ENCODE results near the gene SLC9A2.

Gene SLC9A2

GRCh38 chr2:102615620-102616436 lies 3.5 kb upstream of the SLC9A2 start:
- Histone ChIP-seq H3K79me2 (no peaks in the 10 kb centered on the region), H3K9me3 (ENCODE audit: control insufficient read depth, low read length) (no peaks in the 10 kb centered on the region), H3K27ac (no peak overlapping the region), H3K4me1 (peaks cover 7% of the 10 kb centered on the region), H3K4me3 (ENCODE audit: low read depth, low read length) (no peak overlapping the region), H3K4me2 (ENCODE audit: low read length) (no peak overlapping the region), H3K27me3 (ENCODE audit: control insufficient read depth, insufficient read depth, low read length) (no peaks in the 10 kb centered on the region), H3K9ac (no peak overlapping the region), H3K36me3 (ENCODE audit: control insufficient read depth, insufficient read depth, low read length) (no peaks in the 10 kb centered on the region), H2AFZ (no peak overlapping the region)
- peak; percentile 92 for TF ChIP-seq CTCF (IDR thresholded peaks at IDR 0.05)

GRCh38 chr2:102618452-102619413 lies 620 bp upstream of the SLC9A2 start:
- no peaks in the 10 kb centered on the region for H3K79me2 ChIP-seq
- no peaks in the 10 kb centered on the region for H3K27me3 ChIP-seq (ENCODE audit: control insufficient read depth, insufficient read depth, low read length)
- TF ChIP-seq CTCF (IDR thresholded peaks at IDR 0.05), result no peak
- peak overlapping the region; percentile 61 for H3K4me3 ChIP-seq (ENCODE audit: low read depth, low read length)
- H3K9me3 ChIP-seq (ENCODE audit: control insufficient read depth, low read length), result no peaks in the 10 kb centered on the region
- H3K36me3 ChIP-seq (ENCODE audit: control insufficient read depth, insufficient read depth, low read length), result no peaks in the 10 kb centered on the region
- H3K27ac ChIP-seq, result peak overlapping the region; percentile 50
- H2AFZ ChIP-seq, result peak overlapping the region; percentile 67
- no peak overlapping the region for H3K9ac ChIP-seq
- H3K4me2 ChIP-seq (ENCODE audit: low read length), result peak overlapping the region; percentile 58
- H3K4me1 ChIP-seq, result peaks cover 7% of the 10 kb centered on the region

GRCh38 chr2:102620332-102620731 lies 979 bp downstream of the SLC9A2 start:
- Histone ChIP-seq H3K4me3 (ENCODE audit: low read depth, low read length) (no peak overlapping the region), H3K9me3 (ENCODE audit: control insufficient read depth, low read length) (no peaks in the 10 kb centered on the region), H3K36me3 (ENCODE audit: control insufficient read depth, insufficient read depth, low read length) (no peaks in the 10 kb centered on the region), H3K27me3 (ENCODE audit: control insufficient read depth, insufficient read depth, low read length) (no peaks in the 10 kb centered on the region), H3K4me1 (peaks cover 7% of the 10 kb centered on the region), H3K9ac (no peak overlapping the region), H2AFZ (peak overlapping the region; percentile 87), H3K27ac (no peak overlapping the region), H3K4me2 (ENCODE audit: low read length) (peak overlapping the region; percentile 85), H3K79me2 (no peaks in the 10 kb centered on the region)
- no peak for TF ChIP-seq CTCF (IDR thresholded peaks at IDR 0.05)

- H3K4me2 ChIP-seq (ENCODE audit: low read length), result no peak overlapping the region
- no peak overlapping the region for H3K27ac ChIP-seq
- no peak overlapping the region for H3K9ac ChIP-seq
- no peak overlapping the region for H3K4me3 ChIP-seq (ENCODE audit: low read depth, low read length)
- no peaks in the 10 kb centered on the region for H3K79me2 ChIP-seq
- peaks cover 7% of the 10 kb centered on the region for H3K4me1 ChIP-seq
- no peaks in the 10 kb centered on the region for H3K27me3 ChIP-seq (ENCODE audit: control insufficient read depth, insufficient read depth, low read length)
- no peaks in the 10 kb centered on the region for H3K9me3 ChIP-seq (ENCODE audit: control insufficient read depth, low read length)
- no peak overlapping the region for H2AFZ ChIP-seq
- no peak for TF ChIP-seq CTCF (IDR thresholded peaks at IDR 0.05)
- no peaks in the 10 kb centered on the region for H3K36me3 ChIP-seq (ENCODE audit: control insufficient read depth, insufficient read depth, low read length)
Measured at GRCh38 chr2:102621630-102622029, 2.3 kb downstream of the SLC9A2 start.
